GM23248 (cell line): ENCODE results near the gene SPATA3. TPM values are rescaled to one million over a fixed set of nuclear protein-coding genes. Genes with fewer than 3 reads are reported as not detected.
A peak's percentile ranks its signal among the peaks of the same experiment; 100 is the strongest.

Experiments used
- DNase-seq: peaks from one replicate; pipeline ENCODE4 v3.0.0-alpha.2; 2015
- H2AFZ ChIP-seq: fragments of 200-600 bp; sonication (generic); 2 replicates; pipeline ENCODE4 v1.6.1; 2016; ENCODE audit warnings: antibody characterized with exemption
- H3F3A ChIP-seq: fragments of 200-600 bp; sonication (generic); 2 replicates; pipeline ENCODE4 v1.6.1; 2016; ENCODE audit warnings: mild to moderate bottlenecking, antibody characterized with exemption, mixed run types; ENCODE audit not compliant: insufficient read depth
- H3K27ac ChIP-seq: fragments of 200-600 bp; sonication (generic); 2 replicates; pipeline ENCODE4 v1.5.1; 2016; ENCODE audit warnings: mild to moderate bottlenecking
- H3K27me3 ChIP-seq: fragments of 200-600 bp; sonication (generic); replicated peaks from 2 replicates; pipeline ENCODE4 v1.6.1; 2016; ENCODE audit warnings: mild to moderate bottlenecking; ENCODE audit not compliant: insufficient read depth
- H3K36me3 ChIP-seq: fragments of 200-600 bp; sonication (generic); 2 replicates; pipeline ENCODE4 v1.6.1; 2016; ENCODE audit warnings: low read depth, mild to moderate bottlenecking
- H3K4me1 ChIP-seq: fragments of 200-600 bp; sonication (generic); 2 replicates; pipeline ENCODE4 v1.6.1; 2016; ENCODE audit warnings: mild to moderate bottlenecking; ENCODE audit not compliant: insufficient read depth
- H3K4me2 ChIP-seq: fragments of 200-600 bp; sonication (generic); one replicate; pipeline ENCODE4 v1.6.1; 2016; ENCODE audit warnings: mild to moderate bottlenecking; ENCODE audit not compliant: unreplicated experiment
- H3K4me3 ChIP-seq: fragments of 200-600 bp; sonication (generic); 2 replicates; pipeline ENCODE4 v1.5.1; 2016; ENCODE audit warnings: mild to moderate bottlenecking
- H3K79me2 ChIP-seq: fragments of 200-600 bp; sonication (generic); 2 replicates; pipeline ENCODE4 v1.6.1; 2016; ENCODE audit warnings: mild to moderate bottlenecking; ENCODE audit not compliant: insufficient read depth
- H3K9ac ChIP-seq: fragments of 200-600 bp; sonication (generic); 2 replicates; pipeline ENCODE4 v1.6.1; 2016; ENCODE audit warnings: mild to moderate bottlenecking
- H3K9me2 ChIP-seq: fragments of 200-600 bp; sonication (generic); 2 replicates; pipeline ENCODE4 v1.6.1; 2016; ENCODE audit warnings: mixed run types, mild to moderate bottlenecking, moderate library complexity; ENCODE audit not compliant: insufficient read depth
- H3K9me3 ChIP-seq: fragments of 200-600 bp; sonication (generic); one replicate; pipeline ENCODE4 v1.6.1; 2017; ENCODE audit warnings: low read depth
- H4K20me1 ChIP-seq: fragments of 200-600 bp; sonication (generic); 2 replicates; pipeline ENCODE4 v1.6.0; 2016; ENCODE audit not compliant: insufficient read depth
- EZH2 ChIP-seq: fragments of 200-600 bp; sonication (generic); IDR thresholded peaks from 2 replicates; pipeline ENCODE4 v1.6.1; 2018; ENCODE audit warnings: antibody characterized with exemption, mild to moderate bottlenecking; ENCODE audit not compliant: insufficient read depth, poor library complexity, severe bottlenecking
- EZH2phosphoT487 ChIP-seq: fragments of 200-600 bp; sonication (generic); IDR thresholded peaks from 2 replicates; pipeline ENCODE4 v1.6.1; 2018; ENCODE audit warnings: antibody characterized with exemption, moderate library complexity, mild to moderate bottlenecking, low read depth; ENCODE audit not compliant: insufficient read depth
- WGBS, 2 experiments: methylation state at CpG; one replicate each; pipeline ENCODE4 v1.1.6; 2015 to 2017; ENCODE audit warnings: low lambda C conversion rate in 2 of 2, low coverage in 1 of 2; ENCODE audit errors: missing lambda C conversion rate in 2 of 2; 5-methylcytosine and 5-hydroxymethylcytosine counted together
- in situ Hi-C: fragments of 300-500 bp; cut with MboI; formaldehyde crosslinking; loops from 2 replicates; pipeline ENCODE4 v1.15.0; 2020
- polyA plus RNA-seq: library from polyadenylated mRNA; unstranded; fragments of >200 nt; fragmentation: Nextera tagmentation; extraction: Ambion mirVana; gene quantifications from 2 replicates; pipeline ENCODE4 v1.2.1, GENCODE V29; 2016
- total RNA-seq: library from RNA; depleted of rRNA; stranded (reverse); fragments of >200 nt; shearing (Covaris generic); gene quantifications from 2 replicates; pipeline ENCODE4 v1.2.3, GENCODE V29; 2014

SPATA3 gene
- total and polyA plus RNA-seq, 2 experiments from 2014 or later: not detected

GRCh38 chr2:230986520-230987136 is 9.3 kb upstream of the SPATA3 start:
- Histone ChIP-seq H3K27ac (no peak overlapping the region), H3F3A (no peaks in the 10 kb centered on the region), H3K9me3 (no peaks in the 10 kb centered on the region), H3K4me1 (no peaks in the 10 kb centered on the region), H3K27me3 (peaks cover 14% of the 10 kb centered on the region), H4K20me1 (no peaks in the 10 kb centered on the region), H3K9me2 (no peaks in the 10 kb centered on the region), H3K4me2 (peak overlapping the region; percentile 95), H3K79me2 (no peaks in the 10 kb centered on the region), H2AFZ (peak overlapping the region; percentile 95), H3K36me3 (no peaks in the 10 kb centered on the region), H3K4me3 (peak overlapping the region; percentile 68), H3K9ac (no peak overlapping the region)
- no peak for DNase-seq
- no peak for TF ChIP-seq EZH2phosphoT487
- no peak for TF ChIP-seq EZH2
- in situ Hi-C loops: loop anchor here (5.0 kb wide), 1 partner anchor 149 kb away; no protein-coding TSS in a partner anchor
- WGBS, 2 experiments: 38 to 42% methylated on average over 15 of the region's 15 CpGs

- peak; percentile 83 for DNase-seq
- Histone ChIP-seq H3K9me2 (no peaks in the 10 kb centered on the region), H4K20me1 (no peaks in the 10 kb centered on the region), H3K4me1 (no peaks in the 10 kb centered on the region), H3K9ac (no peak overlapping the region), H3F3A (no peaks in the 10 kb centered on the region), H3K27ac (no peak overlapping the region), H3K27me3 (peaks cover 17% of the 10 kb centered on the region), H3K36me3 (no peaks in the 10 kb centered on the region), H3K4me3 (peak overlapping the region; percentile 68), H3K79me2 (no peaks in the 10 kb centered on the region), H2AFZ (peak overlapping the region; percentile 95), H3K4me2 (peak overlapping the region; percentile 95), H3K9me3 (no peaks in the 10 kb centered on the region)
- 5% methylated on average over 34 of the region's 34 CpGs for WGBS, 2 experiments
- no peak for TF ChIP-seq EZH2phosphoT487
- no peak for TF ChIP-seq EZH2
- in situ Hi-C loops: loop anchor here (5.0 kb wide), 1 partner anchor 150 kb away; no protein-coding TSS in a partner anchor
These were observed 8.5 kb upstream of the SPATA3 start for GRCh38 chr2:230987137-230988020.

DNA sequence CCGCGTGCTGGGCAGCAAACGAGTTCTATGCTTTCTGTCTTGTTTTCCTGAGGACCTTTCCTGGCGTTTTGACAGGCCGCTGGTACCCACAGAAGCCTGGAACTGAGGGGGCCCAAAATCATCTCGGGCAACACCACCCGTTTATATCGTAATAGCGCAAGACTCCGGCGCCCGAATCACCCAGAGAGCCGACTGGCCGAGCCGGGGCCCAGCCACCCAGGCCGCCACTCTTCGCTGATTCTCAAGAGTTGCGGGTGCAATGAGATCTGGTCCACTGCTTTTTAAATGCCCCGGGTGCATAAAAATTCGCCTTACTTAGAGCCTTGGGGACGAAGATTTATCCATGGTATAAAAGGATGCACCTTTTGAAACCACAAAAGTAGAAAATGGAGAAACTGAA is 6.2 kb upstream of the SPATA3 start:
- in situ Hi-C loops: loop anchor here (5.0 kb wide), 1 partner anchor 152 kb away; no protein-coding TSS in a partner anchor
- no peaks in the 10 kb centered on the region for H4K20me1 ChIP-seq
- H3K9me2 ChIP-seq: no peaks in the 10 kb centered on the region
- no peak overlapping the region for H3K4me2 ChIP-seq
- peaks cover 31% of the 10 kb centered on the region for H3K27me3 ChIP-seq
- no peak overlapping the region for H3K4me3 ChIP-seq
- 79 to 81% methylated on average over 21 of the region's 21 CpGs for WGBS, 2 experiments
- DNase-seq: no peak
- no peaks in the 10 kb centered on the region for H3K4me1 ChIP-seq
- H3K36me3 ChIP-seq: no peaks in the 10 kb centered on the region
- TF ChIP-seq EZH2phosphoT487 (no peak), EZH2 (no peak)
- H3K9me3 ChIP-seq: no peaks in the 10 kb centered on the region
- no peak overlapping the region for H3K9ac ChIP-seq
- H3F3A ChIP-seq: no peaks in the 10 kb centered on the region
- H2AFZ ChIP-seq: no peak overlapping the region
- H3K79me2 ChIP-seq: no peaks in the 10 kb centered on the region
- no peak overlapping the region for H3K27ac ChIP-seq

GRCh38 chr2:230990131-230990898 is 5.6 kb upstream of the SPATA3 start:
- H3K9me3 ChIP-seq: no peaks in the 10 kb centered on the region
- no peaks in the 10 kb centered on the region for H3K9me2 ChIP-seq
- H3K27ac ChIP-seq: no peak overlapping the region
- no peak overlapping the region for H2AFZ ChIP-seq
- H3K4me2 ChIP-seq: no peak overlapping the region
- H3K79me2 ChIP-seq: no peaks in the 10 kb centered on the region
- in situ Hi-C loops: no loop called here
- no peaks in the 10 kb centered on the region for H3K4me1 ChIP-seq
- H3K36me3 ChIP-seq: no peaks in the 10 kb centered on the region
- no peak overlapping the region for H3K4me3 ChIP-seq
- no peak overlapping the region for H3K9ac ChIP-seq
- no peak for DNase-seq
- no peaks in the 10 kb centered on the region for H4K20me1 ChIP-seq
- 39 to 45% methylated on average over 36 to 52 of the region's 70 CpGs for WGBS, 2 experiments
- TF ChIP-seq EZH2phosphoT487 (no peak), EZH2 (no peak)
- peaks cover 35% of the 10 kb centered on the region for H3K27me3 ChIP-seq
- H3F3A ChIP-seq: no peaks in the 10 kb centered on the region
